SHP77 (cell line): ENCODE data around the gene NMNAT3.
"Not testable (repeated sequence)": the region's sequence is repeated elsewhere in the genome, so short reads cannot be mapped to it uniquely, and the experiment has no call there.

ENCODE experiments used
- DNase-seq, 2 experiments: peaks; one replicate each; lab custom pipeline; 2025; lab: John Stamatoyannopoulos, UW

NMNAT3 gene

DNA sequence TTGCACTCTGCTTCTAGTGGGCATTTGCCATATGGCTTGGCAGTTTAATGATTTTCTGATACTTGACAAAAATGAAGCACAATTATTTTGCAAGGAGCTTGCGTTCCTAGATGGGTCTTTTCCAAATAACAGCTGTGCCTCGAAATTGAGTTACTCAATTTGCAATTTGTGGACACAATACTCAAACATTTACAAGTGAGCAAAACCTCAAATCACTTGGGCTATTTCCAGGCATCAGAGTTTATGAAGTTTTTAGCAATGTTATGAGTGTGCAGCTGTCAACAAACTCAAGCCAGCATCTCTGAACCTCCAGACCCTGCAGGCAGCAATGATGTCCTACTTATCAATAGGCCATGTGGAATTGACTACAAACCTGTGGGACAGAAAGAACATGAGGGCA is 41.3 kb downstream of the NMNAT3 start:
- no peak for DNase-seq

DNA sequence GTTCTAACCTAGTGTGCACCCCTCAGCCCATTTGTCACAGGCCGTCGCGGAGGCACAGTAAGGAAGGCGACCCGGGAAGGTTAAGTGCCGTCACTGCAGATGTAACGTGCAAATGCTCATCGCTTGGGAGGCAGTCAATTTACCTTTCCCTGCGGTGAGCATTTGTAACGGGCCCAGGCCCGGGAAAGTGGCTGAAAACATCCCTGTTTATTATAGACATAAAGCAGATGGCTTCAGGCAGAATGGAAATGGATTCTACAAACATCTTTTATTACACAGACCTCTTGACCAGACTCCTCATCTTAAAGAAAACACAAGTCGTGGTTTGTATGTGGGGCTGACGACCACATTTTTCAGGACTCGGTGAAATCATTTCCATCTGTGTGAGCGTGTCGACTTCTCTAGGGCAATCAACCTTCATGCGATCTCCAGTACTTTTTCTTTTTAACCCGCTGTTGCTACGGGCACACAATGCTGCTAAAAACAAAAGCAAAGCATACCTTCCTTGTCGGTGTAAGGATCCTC is 43.6 kb downstream of the NMNAT3 start:
- no peak for DNase-seq

GRCh38 chr3:139633511-139633910 is 44.3 kb downstream of the NMNAT3 start:
- no peak for DNase-seq

GRCh38 chr3:139630542-139630941 is 47.2 kb downstream of the NMNAT3 start:
- DNase-seq = no peak

GRCh38 chr3:139629033-139629432 is 48.7 kb downstream of the NMNAT3 start:
- DNase-seq = peak in 1 of 2 experiments; percentile 5

GRCh38 chr3:139627759-139628158 is 50.0 kb downstream of the NMNAT3 start:
- DNase-seq = no peak

- DNase-seq = no peak
These were observed 57.3 kb downstream of the NMNAT3 start for GRCh38 chr3:139620438-139620837.

DNA sequence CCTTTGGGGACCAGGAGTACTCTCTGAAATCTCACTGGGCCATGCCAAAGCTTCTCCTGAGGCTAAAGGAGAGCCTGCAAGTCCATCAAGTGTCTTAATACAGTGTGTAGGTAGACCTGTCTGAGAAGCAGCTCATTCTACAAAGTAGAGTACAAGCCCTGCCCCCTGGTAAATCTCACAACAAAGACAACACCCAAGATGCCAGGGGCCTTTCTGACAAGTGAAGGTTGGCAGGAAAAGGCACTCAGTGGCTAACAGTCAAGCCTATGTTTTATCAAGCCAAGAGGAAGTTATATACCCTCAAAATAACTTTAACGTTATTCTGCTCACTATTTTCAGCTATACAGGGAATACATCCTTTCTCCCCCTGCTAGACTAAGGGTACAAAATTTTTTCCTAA is 58.3 kb downstream of the NMNAT3 start:
- no peak for DNase-seq

DNA sequence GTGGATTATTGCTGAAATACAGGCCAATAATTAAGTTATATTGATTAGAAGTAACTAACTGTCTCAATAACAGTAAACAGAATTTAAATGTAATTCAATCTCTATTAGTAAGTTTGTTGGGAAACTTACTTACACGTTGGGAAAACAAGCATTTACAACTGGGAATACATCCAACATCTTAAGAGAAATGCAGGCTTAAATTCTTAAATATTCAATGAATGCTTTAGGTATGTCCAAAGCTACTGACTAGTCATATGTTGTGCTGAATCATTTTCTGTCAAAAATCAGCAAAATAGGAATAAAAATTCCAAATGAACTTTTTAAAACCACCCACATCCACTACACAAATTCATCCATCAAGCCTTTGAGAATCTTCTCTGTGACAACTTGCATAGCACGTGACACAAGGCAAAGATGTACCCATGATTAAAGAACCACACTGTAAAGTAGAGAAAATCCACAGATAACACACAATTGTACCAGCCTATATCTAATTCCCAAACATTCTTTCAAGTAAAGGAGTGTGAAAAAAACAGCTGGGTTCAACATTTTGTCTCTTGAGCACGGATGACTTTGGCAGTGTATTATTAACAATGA is 60.0 kb downstream of the NMNAT3 start:
- DNase-seq = no peak

- DNase-seq = no peak
These were observed 66.2 kb downstream of the NMNAT3 start for GRCh38 chr3:139611528-139611927.

DNA sequence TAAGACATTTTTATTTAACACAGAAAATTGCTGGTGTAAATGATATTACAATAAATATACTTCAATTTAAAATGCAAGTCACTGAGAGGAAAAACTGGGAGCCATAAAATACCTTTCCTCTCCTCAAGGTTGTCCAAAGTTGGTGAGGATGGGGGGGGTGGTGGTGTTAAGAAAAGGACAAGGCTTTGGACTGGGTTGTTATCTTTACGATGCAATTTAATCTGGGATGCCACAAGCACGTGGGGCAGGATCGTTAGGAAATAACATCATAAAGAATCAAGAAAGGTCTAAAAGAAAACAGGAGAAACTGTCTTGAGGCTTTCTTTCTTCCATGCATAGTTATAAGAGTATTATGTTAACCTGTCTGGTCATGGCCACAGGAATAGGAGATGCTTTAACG is 66.9 kb downstream of the NMNAT3 start:
- no peak for DNase-seq

DNA sequence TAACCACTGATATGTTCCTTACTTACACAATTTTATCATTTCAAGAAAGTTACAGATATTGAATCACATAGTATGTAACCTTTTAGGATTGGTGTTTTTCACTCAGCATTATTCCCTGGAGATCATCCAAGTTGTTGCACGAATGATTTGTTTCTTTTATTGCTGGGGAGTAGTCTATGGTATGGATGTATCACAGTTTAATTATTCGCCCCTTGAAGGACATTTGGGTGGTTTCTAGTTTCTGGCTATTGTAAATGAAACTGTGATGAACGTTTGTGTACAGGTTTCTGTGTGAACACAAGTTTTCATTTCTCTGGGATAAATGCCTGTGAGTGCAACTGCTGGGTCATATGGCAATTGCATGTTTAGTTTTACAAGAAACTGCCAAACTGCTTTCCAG is 68.8 kb downstream of the NMNAT3 start:
- no peak for DNase-seq

DNA sequence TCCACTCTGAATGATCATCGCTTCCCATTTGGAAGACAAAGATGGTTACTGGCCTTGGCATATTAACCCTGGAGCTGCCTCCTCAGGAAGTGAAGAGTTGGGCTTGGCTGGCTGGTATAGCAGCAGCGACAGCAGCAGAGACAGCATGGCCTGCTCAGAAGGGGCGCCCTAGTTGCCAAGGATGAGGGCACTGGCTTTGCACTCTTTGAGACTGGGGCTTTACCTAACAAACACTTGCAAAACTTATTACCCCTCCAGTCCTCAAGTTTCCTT is 69.7 kb downstream of the NMNAT3 start:
- no peak for DNase-seq

DNA sequence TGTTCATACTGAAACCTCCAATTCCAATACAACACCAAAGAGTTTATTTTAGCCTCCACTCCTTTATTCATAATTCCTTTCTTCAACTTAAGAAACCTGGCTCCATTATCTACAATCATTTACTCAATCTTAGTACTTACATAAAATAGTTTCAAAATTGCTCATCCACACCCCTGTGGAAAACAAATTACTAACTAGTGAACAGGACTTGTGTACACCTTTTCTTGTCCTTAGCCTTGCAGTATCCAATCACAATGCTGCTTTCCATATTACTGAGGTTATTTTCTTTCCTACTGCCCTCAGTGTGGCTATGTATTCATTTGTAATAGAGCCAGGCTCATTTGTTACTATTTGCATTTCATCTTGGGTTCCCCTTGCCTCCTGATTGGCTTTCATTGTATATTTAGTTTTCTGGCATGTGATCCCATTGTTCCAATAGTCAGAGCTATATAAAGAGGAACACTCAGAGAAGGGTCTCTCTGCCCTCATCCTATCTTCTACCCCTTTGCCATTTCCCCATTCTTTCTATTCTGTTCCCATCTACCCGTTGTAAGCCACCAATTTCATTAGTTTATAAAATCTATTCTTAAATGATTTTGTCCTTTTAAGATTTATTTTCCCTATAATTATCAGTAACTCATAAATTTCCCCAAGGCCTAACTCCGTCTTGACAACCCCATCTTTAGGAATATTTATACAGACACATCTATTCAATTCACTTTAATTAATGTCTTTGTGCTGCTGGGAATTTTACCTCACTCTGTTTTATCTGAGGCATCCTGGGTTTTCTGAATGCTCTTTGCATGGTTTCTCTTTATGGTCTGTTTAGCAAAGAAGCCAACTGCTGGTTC is 70.3 kb downstream of the NMNAT3 start:
- no peak for DNase-seq

GRCh38 chr3:139602003-139602402 is 75.8 kb downstream of the NMNAT3 start:
- no peak for DNase-seq

- no peak for DNase-seq
These were observed 76.4 kb downstream of the NMNAT3 start for GRCh38 chr3:139601191-139601961.

- DNase-seq = no peak
These were observed 79.8 kb downstream of the NMNAT3 start for GRCh38 chr3:139597947-139598346.

DNA sequence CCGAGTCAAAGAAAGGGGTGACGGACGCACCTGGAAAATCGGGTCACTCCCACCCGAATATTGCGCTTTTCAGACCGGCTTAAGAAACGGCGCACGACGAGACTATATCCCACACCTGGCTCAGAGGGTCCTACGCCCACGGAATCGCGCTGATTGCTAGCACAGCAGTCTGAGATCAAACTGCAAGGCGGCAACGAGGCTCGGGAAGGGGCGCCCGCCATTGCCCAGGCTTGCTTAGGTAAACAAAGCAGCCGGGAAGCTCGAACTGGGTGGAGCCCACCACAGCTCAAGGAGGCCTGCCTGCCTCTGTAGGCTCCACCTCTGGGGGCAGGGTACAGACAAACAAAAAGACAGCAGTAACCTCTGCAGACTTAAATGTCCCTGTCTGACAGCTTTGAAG is 86.6 kb downstream of the NMNAT3 start:
- not testable (repeated sequence) for DNase-seq

- DNase-seq = peak in 1 of 2 experiments; percentile 18
These were observed 89.3 kb downstream of the NMNAT3 start for GRCh38 chr3:139588450-139588849.

GRCh38 chr3:139587797-139588196 is 90.0 kb downstream of the NMNAT3 start:
- DNase-seq = no peak

GRCh38 chr3:139586420-139587017 is 91.3 kb downstream of the NMNAT3 start:
- no peak for DNase-seq

- DNase-seq = no peak
These were observed 92.0 kb downstream of the NMNAT3 start for GRCh38 chr3:139585820-139586219.
